ENCODE results near the gene HLA-DOA. TPM values are rescaled to one million over a fixed set of nuclear protein-coding genes. Genes with fewer than 3 reads are reported as not detected.

HLA-DOA gene
- total RNA-seq, 1 experiment from 2014 or later = not detected

DNA sequence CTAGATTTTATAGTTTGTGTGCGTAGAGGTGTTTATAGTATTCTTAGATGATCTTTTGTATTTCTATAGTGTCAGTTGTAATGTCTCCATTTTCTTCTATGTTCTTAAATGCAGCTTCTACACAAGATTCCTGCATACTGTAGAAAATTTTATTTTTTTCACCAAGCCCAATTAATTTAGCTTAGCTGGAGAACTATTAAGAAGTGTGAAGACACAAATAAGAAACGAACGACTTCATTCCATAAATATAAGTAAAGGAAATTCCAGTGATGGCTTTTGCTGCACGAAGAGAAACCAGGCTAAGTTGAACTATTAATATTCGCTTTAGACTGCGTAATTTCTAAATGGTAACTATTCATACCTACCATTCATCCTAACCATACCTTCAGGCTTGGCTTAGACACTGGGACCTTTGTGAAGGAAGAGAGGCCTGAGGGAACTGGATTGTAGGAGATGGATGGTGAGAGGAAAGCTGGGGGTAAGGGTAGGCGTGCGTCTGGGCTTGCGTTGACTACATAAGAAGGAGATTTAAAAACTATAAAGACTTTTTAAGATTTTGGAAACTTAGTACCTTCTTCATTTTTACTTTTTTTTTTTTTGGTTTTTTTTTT lies 15.9 kb downstream of the HLA-DOA start:
- DNase-seq = no peak
- Histone ChIP-seq H3K4me3 (ENCODE audit: low read length) (no peak overlapping the region), H3K79me2 (ENCODE audit: low read length) (no peaks in the 10 kb centered on the region), H3K27me3 (ENCODE audit: low read length) (peaks cover 45% of the 10 kb centered on the region), H3K9me3 (ENCODE audit: low read length) (no peaks in the 10 kb centered on the region), H3F3A (ENCODE audit: low read length, unreplicated experiment) (no peaks in the 10 kb centered on the region), H3K36me3 (ENCODE audit: low read depth, low read length) (no peaks in the 10 kb centered on the region), H3K27ac (ENCODE audit: low read length) (no peak overlapping the region), H3K4me1 (ENCODE audit: insufficient read depth, low read length) (no peaks in the 10 kb centered on the region), H3K9ac (ENCODE audit: low read length) (no peak overlapping the region), H3K9me2 (replicated peaks; ENCODE audit: low read length) (no peaks in the 10 kb centered on the region), H2AFZ (ENCODE audit: low read length) (no peak overlapping the region), H4K20me1 (ENCODE audit: low read length) (no peaks in the 10 kb centered on the region), H3K4me2 (ENCODE audit: low read length) (no peak overlapping the region)
- intact Hi-C loops (cut with micrococcal nuclease) = no loop called here
- ChIA-PET POLR2A (ENCODE audit: unreplicated experiment) (no interaction called here), CTCF (no interaction called here)
- no TSS peak for BruUV-seq (replicated peaks)
- TF ChIP-seq EZH2 (IDR thresholded peaks at IDR 0.05; ENCODE audit: low read length, unreplicated experiment) (no peak), EZH2phosphoT487 (IDR thresholded peaks at IDR 0.05; ENCODE audit: borderline replicate concordance, low read length) (no peak)
- TF ChIP-seq, protein P1, sequence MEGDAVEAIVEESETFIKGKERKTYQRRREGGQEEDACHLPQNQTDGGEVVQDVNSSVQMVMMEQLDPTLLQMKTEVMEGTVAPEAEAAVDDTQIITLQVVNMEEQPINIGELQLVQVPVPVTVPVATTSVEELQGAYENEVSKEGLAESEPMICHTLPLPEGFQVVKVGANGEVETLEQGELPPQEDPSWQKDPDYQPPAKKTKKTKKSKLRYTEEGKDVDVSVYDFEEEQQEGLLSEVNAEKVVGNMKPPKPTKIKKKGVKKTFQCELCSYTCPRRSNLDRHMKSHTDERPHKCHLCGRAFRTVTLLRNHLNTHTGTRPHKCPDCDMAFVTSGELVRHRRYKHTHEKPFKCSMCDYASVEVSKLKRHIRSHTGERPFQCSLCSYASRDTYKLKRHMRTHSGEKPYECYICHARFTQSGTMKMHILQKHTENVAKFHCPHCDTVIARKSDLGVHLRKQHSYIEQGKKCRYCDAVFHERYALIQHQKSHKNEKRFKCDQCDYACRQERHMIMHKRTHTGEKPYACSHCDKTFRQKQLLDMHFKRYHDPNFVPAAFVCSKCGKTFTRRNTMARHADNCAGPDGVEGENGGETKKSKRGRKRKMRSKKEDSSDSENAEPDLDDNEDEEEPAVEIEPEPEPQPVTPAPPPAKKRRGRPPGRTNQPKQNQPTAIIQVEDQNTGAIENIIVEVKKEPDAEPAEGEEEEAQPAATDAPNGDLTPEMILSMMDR (conservative IDR thresholded peaks at IDR 0.05; ENCODE audit: low read depth, low read length) = no peak
- ATAC-seq = no peak

DNA sequence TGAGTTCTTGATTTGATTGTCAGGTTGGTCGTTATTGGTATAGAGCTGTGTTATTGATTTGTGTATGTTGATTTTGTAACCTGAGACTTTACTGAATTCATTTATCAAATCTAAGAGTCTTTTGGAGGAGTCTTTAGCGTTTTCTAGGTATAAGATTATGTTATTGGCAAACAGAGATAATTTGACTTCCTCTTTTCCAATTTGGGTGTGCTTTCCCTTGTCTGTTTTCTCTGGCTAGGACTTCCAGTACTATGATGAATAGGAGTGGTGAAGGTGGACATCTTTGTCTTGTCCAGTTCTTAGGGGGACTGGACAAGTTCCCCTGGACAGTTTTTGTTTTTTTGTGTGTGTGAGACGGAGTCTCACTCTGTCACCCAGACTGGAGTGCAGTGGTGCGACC lies 17.4 kb downstream of the HLA-DOA start:
- intact Hi-C loops (cut with micrococcal nuclease) = no loop called here
- Histone ChIP-seq H4K20me1 (ENCODE audit: low read length) (no peaks in the 10 kb centered on the region), H3K9me2 (replicated peaks; ENCODE audit: low read length) (no peaks in the 10 kb centered on the region), H3K79me2 (ENCODE audit: low read length) (no peaks in the 10 kb centered on the region), H3K36me3 (ENCODE audit: low read depth, low read length) (no peaks in the 10 kb centered on the region), H3F3A (ENCODE audit: low read length, unreplicated experiment) (no peaks in the 10 kb centered on the region), H3K4me2 (ENCODE audit: low read length) (no peak overlapping the region), H2AFZ (ENCODE audit: low read length) (no peak overlapping the region), H3K4me1 (ENCODE audit: insufficient read depth, low read length) (no peaks in the 10 kb centered on the region), H3K27me3 (ENCODE audit: low read length) (peaks cover 35% of the 10 kb centered on the region), H3K9me3 (ENCODE audit: low read length) (no peaks in the 10 kb centered on the region), H3K9ac (ENCODE audit: low read length) (no peak overlapping the region), H3K27ac (ENCODE audit: low read length) (no peak overlapping the region), H3K4me3 (ENCODE audit: low read length) (no peak overlapping the region)
- DNase-seq = no peak
- ChIA-PET CTCF (no interaction called here), POLR2A (ENCODE audit: unreplicated experiment) (no interaction called here)
- TF ChIP-seq EZH2 (IDR thresholded peaks at IDR 0.05; ENCODE audit: low read length, unreplicated experiment) (no peak), EZH2phosphoT487 (IDR thresholded peaks at IDR 0.05; ENCODE audit: borderline replicate concordance, low read length) (no peak)
- TF ChIP-seq, protein P1 (conservative IDR thresholded peaks at IDR 0.05; ENCODE audit: low read depth, low read length) = no peak
- no peak for ATAC-seq
- no TSS peak for BruUV-seq (replicated peaks)

DNA sequence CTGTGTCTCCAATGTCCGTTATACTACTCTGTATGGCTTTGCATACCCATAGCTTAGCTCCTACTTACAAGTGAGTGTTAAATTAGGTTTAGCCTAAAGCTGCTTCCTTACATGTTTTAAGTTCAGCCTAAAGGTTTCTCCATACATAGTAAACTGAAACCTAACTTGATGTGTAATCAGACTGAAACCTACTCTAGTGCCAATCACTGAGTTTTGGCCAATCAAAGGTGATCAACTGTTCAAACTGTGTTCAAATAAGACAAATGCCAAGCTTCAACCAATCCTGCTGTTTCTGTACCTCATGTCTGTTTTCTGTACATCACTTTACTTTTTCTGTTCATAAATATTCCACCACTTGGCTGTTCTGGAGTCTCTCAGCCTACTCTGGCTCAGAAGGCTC lies 20.0 kb downstream of the HLA-DOA start:
- Histone ChIP-seq H2AFZ (ENCODE audit: low read length) (no peak overlapping the region), H3F3A (ENCODE audit: low read length, unreplicated experiment) (peaks cover 3% of the 10 kb centered on the region), H3K9ac (ENCODE audit: low read length) (no peak overlapping the region), H3K27ac (ENCODE audit: low read length) (no peak overlapping the region), H3K27me3 (ENCODE audit: low read length) (peaks cover 17% of the 10 kb centered on the region), H4K20me1 (ENCODE audit: low read length) (peaks cover 2% of the 10 kb centered on the region), H3K9me2 (replicated peaks; ENCODE audit: low read length) (no peaks in the 10 kb centered on the region), H3K4me1 (ENCODE audit: insufficient read depth, low read length) (peaks cover 3% of the 10 kb centered on the region; the same call in 1 of the 2 replicates), H3K9me3 (ENCODE audit: low read length) (no peaks in the 10 kb centered on the region), H3K4me3 (ENCODE audit: low read length) (no peak overlapping the region), H3K79me2 (ENCODE audit: low read length) (no peaks in the 10 kb centered on the region), H3K36me3 (ENCODE audit: low read depth, low read length) (no peaks in the 10 kb centered on the region), H3K4me2 (ENCODE audit: low read length) (no peak overlapping the region)
- TF ChIP-seq EZH2phosphoT487 (IDR thresholded peaks at IDR 0.05; ENCODE audit: borderline replicate concordance, low read length) = no peak
- TF ChIP-seq EZH2 (IDR thresholded peaks at IDR 0.05; ENCODE audit: low read length, unreplicated experiment) = no peak
- TF ChIP-seq, protein P1 (conservative IDR thresholded peaks at IDR 0.05; ENCODE audit: low read depth, low read length) = no peak
- ChIA-PET CTCF (interaction anchor here (0.6 kb wide), 1 partner anchor 34 kb away, joined by 4 read pairs; no protein-coding TSS in a partner anchor), POLR2A (ENCODE audit: unreplicated experiment) (interaction anchor here (1.3 kb wide), 1 partner anchor 18 kb away, joined by 11 read pairs; no protein-coding TSS in a partner anchor)
- intact Hi-C loops (cut with micrococcal nuclease) = no loop called here
- ATAC-seq (no peak), DNase-seq (peak; percentile 32)
- no TSS peak for BruUV-seq (replicated peaks)

Measured in PC-3 (cell line).